DOHH2 (cell line): ENCODE measurements around the gene DDR1.

Experiments
- CTCF ChIP-seq: fragments of 200-600 bp; sonication (generic); IDR thresholded peaks from one replicate; pipeline ENCODE4 v1.5.1; 2014; ENCODE audit warnings: antibody characterized with exemption, mild to moderate bottlenecking, low read depth, low read length; ENCODE audit not compliant: poor library complexity, severe bottlenecking
- EZH2phosphoT487 ChIP-seq: fragments of 200-600 bp; sonication (generic); IDR thresholded peaks from 2 replicates; pipeline ENCODE4 v1.6.1; 2017; ENCODE audit warnings: borderline replicate concordance, mild to moderate bottlenecking, antibody characterized with exemption, low read length, moderate library complexity, mixed read lengths

DNA sequence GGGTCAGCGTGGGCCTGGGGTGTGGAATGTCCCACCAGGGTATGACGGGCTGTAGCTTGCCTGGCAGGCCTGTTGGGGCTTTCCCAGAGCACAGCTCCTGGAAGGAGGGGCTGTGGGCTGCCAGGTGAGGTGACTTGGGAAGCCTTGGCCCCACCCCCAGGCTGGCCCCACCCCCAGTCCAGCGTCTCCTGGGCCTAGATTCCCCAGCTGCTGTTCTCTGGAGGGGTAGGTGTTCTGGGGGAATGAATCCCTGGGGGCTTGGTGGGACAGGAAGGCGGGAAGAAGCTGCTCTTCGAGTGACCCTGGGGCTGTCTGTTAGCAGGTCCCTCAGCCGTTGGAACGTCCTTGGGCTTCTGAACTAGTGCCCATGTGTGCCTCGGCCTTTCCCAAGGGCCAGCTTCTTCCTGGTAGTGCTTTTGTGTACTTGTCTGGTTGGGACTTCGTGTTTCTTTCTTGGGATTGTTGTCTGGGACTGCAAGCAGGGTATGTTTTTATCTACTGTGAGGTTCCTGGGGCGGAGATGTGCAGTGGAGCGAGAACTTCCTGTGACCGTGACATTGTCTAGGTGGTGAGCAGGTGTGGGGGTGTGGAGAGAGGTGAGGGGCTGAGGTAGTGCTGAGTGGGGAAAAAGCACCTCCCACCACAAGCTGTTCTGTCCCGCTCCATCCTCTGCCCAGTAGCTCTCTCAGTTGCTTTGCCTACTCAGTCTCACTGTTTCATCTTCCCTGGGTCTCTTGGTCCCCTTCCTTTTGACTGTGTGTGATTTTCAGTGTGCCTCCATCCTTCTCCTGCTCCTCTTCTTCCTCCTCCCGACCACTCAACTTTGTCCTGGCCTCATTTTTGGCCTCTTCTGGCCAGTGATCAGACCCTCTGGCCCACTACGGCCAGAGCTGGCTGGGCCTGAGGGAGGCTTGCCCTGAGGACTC lies 1.3 kb upstream of the DDR1 start:
- no peak for TF ChIP-seq CTCF
- no peak for TF ChIP-seq EZH2phosphoT487
